Right lobe of liver (tissue), 6 donors: ENCODE results near the gene SYPL1. TPM values are rescaled to one million over a fixed set of nuclear protein-coding genes. Genes with fewer than 3 reads are reported as not detected.
A peak's percentile ranks its signal among the peaks of the same experiment; 100 is the strongest.

Experiments used
- ATAC-seq, 4 donors: fragments of 200-7000 bp; cut with Tn5 transposase; one replicate each; pipeline ENCODE4 v1.9.1; 2020; ENCODE audit warnings: mild to moderate bottlenecking in 4 of 4, moderate library complexity in 4 of 4
- DNase-seq, 3 donors: peaks; one replicate each; pipeline ENCODE4 v3.0.0-alpha.2; 2020
- H3K27ac ChIP-seq, 3 donors: fragments of 200-600 bp; one replicate each; pipeline ENCODE4 v1.8.0; 2022
- H3K27me3 ChIP-seq, 2 donors: fragments of 200-600 bp; one replicate each; pipeline ENCODE4 v1.8.0; 2022
- H3K36me3 ChIP-seq, 4 donors: fragments of 200-600 bp; sonication (generic) in 1 of 4; one replicate each; pipeline versions ENCODE4 v1.5.1 to v1.8.0; 2017 to 2022; ENCODE audit warnings: control low read depth in 1 of 4
- H3K4me1 ChIP-seq, 4 donors: fragments of 200-600 bp; sonication (generic) in 1 of 4; one replicate each; pipeline versions ENCODE4 v1.5.1 to v1.8.0; 2017 to 2022; ENCODE audit warnings: control low read depth in 1 of 4
- H3K4me3 ChIP-seq, 3 donors: fragments of 200-600 bp; one replicate each; pipeline ENCODE4 v1.8.0; 2022
- H3K9me3 ChIP-seq, 4 donors: fragments of 200-600 bp; sonication (generic) in 1 of 4; one replicate each; pipeline versions ENCODE4 v1.5.1 to v1.8.0; 2017 to 2022; ENCODE audit warnings: control low read depth in 1 of 4
- POLR2A ChIP-seq: fragments of 450-650 bp; IDR thresholded peaks from one replicate; pipeline ENCODE4 v1.6.1; 2017; ENCODE audit warnings: antibody characterized with exemption, mild to moderate bottlenecking
- WGBS: methylation state at CpG from one replicate; pipeline ENCODE4 v1.1.6; 2018; ENCODE audit warnings: low coverage, low lambda C conversion rate; ENCODE audit not compliant: insufficient coverage; ENCODE audit errors: missing lambda C conversion rate; 5-methylcytosine and 5-hydroxymethylcytosine counted together
- intact Hi-C, 2 donors: fragments of 100-400 bp; cut with DNase I; formaldehyde crosslinking; loops; one replicate each; pipeline versions ENCODE4 v1.11.2 to v1.14.1; 2022
- total RNA-seq, 6 experiments: library from RNA; depleted of rRNA in 2 of 6; stranded (reverse); fragments of >200 nt in 2 of 6; fragmentation: NEBNext Ultra II Directional in 3 of 6; extraction: Animal tissue kit (Norgen Biotek cat#: 25700) in 3 of 6; gene quantifications; one replicate each; pipeline versions ENCODE4 v1.1.0 to v1.2.4, GENCODE V29; 2016 to 2023
- TF ChIP-seq, protein P1 (sequence below), 4 donors: fragments of 200-600 bp in 3 of 4; fragments of 450-650 bp in 1 of 4; IDR thresholded peaks; one replicate each; pipeline versions ENCODE4 v1.5.1 to v1.8.0; 2016 to 2022; ENCODE audit warnings: antibody characterized with exemption in 4 of 4, mild to moderate bottlenecking in 2 of 4
- donor health status: DM: no; HTN: yes; CAD: no.
- donor health status: DM: no; HTN: no; CAD: no.
- donor health status: DM: no; HTN: no; CAD: no.
- donor health status: DM: no; HTN: yes; CAD: no.
- donor health status: DM: no; HTN: yes; CAD: no.

SYPL1 gene
- total RNA-seq, 6 experiments from 2014 or later: 29.5 to 43.0 (median 37.1) TPM

DNA sequence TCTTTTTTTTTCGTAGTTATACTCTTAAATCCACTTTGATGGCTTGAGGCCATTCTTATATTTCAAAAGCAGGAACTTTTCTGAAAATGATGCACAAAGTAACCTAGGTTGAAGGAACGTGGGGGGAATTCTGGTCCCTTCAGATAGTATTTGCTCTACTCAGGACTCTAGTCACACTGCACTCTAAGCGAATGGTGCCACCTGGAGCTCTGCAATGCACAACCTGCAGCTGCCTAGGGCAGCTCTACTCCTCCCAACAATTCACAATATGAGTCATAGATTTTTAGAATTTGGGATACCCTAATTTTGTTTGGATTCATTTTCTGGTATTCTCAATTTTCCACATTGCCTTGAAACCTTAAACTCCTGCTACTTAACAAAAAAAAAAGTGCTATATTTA is 17.3 kb downstream of the SYPL1 start:
- Histone ChIP-seq H3K9me3 (no peaks in the 10 kb centered on the region), H3K4me1 (peaks cover 0 to 12% (median 4%) of the 10 kb centered on the region in 4 donors), H3K27ac (no peak overlapping the region), H3K4me3 (no peak overlapping the region), H3K27me3 (no peaks in the 10 kb centered on the region), H3K36me3 (peaks cover 0 to 37% (median 6%) of the 10 kb centered on the region in 4 donors)
- 95% methylated on average over 2 of the region's 3 CpGs for WGBS
- ATAC-seq: no peak
- intact Hi-C loops: no loop called here
- TF ChIP-seq, protein P1, sequence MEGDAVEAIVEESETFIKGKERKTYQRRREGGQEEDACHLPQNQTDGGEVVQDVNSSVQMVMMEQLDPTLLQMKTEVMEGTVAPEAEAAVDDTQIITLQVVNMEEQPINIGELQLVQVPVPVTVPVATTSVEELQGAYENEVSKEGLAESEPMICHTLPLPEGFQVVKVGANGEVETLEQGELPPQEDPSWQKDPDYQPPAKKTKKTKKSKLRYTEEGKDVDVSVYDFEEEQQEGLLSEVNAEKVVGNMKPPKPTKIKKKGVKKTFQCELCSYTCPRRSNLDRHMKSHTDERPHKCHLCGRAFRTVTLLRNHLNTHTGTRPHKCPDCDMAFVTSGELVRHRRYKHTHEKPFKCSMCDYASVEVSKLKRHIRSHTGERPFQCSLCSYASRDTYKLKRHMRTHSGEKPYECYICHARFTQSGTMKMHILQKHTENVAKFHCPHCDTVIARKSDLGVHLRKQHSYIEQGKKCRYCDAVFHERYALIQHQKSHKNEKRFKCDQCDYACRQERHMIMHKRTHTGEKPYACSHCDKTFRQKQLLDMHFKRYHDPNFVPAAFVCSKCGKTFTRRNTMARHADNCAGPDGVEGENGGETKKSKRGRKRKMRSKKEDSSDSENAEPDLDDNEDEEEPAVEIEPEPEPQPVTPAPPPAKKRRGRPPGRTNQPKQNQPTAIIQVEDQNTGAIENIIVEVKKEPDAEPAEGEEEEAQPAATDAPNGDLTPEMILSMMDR (IDR thresholded peaks at IDR 0.05): peak in 1 of 4 donors; percentile 12
- no peak for TF ChIP-seq POLR2A
- no peak for DNase-seq

DNA sequence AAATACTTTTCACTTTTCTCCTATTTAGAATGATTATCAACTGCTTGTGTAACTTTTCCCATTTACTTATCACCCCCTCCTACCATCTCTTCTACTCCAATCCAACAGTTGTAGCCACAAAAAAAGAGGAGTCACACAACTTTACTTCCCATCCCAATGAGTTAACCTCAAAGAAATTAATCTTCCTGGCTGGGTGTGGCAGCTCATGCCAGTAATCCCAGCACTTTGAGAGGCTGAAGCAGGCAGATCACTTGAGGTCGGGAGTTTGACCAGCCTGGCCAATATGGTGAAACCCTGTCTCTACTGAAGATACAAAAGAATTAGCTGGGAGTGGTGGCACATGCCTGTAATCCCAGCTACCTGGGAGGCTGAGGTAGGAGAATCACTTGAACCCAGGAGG is 19.9 kb downstream of the SYPL1 start:
- H3K4me3 ChIP-seq: no peak overlapping the region
- no peaks in the 10 kb centered on the region for H3K9me3 ChIP-seq
- intact Hi-C loops: no loop called here
- H3K36me3 ChIP-seq: peaks cover 0 to 37% (median 6%) of the 10 kb centered on the region in 4 donors
- no peak overlapping the region for H3K27ac ChIP-seq
- no peaks in the 10 kb centered on the region for H3K27me3 ChIP-seq
- no peaks in the 10 kb centered on the region for H3K4me1 ChIP-seq
- 89% methylated on average over 1 of the region's 1 CpG for WGBS
- TF ChIP-seq, protein P1 (IDR thresholded peaks at IDR 0.05): no peak
- TF ChIP-seq POLR2A: no peak
- ATAC-seq (no peak), DNase-seq (no peak)

DNA sequence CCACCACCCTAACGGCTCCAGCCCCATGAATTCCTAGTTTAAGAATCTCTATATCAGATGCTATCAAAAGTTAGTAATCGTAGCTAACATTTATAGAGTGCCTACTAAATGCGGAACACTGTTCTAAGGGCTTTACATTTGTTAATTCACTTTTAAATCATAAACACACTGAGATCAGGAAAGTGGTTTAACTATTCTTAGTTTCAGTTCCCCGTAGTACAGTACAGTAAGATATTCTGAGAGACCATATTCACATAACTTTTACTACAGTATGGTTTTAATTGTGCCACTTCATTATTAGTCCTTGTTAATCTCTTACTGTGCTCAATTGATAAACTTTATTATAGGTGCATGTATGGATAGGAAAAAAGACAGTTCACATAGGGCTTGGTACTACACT is 22.5 kb downstream of the SYPL1 start:
- DNase-seq: no peak
- TF ChIP-seq, protein P1 (IDR thresholded peaks at IDR 0.05): no peak
- TF ChIP-seq POLR2A: no peak
- no peaks in the 10 kb centered on the region for H3K9me3 ChIP-seq
- intact Hi-C loops: no loop called here
- no peaks in the 10 kb centered on the region for H3K4me1 ChIP-seq
- H3K27ac ChIP-seq: no peak overlapping the region
- WGBS: 79% methylated on average over 4 of the region's 4 CpGs
- H3K27me3 ChIP-seq: no peaks in the 10 kb centered on the region
- no peak overlapping the region for H3K4me3 ChIP-seq
- peaks cover 0 to 24% (median 6%) of the 10 kb centered on the region in 4 donors for H3K36me3 ChIP-seq
- no peak for ATAC-seq

DNA sequence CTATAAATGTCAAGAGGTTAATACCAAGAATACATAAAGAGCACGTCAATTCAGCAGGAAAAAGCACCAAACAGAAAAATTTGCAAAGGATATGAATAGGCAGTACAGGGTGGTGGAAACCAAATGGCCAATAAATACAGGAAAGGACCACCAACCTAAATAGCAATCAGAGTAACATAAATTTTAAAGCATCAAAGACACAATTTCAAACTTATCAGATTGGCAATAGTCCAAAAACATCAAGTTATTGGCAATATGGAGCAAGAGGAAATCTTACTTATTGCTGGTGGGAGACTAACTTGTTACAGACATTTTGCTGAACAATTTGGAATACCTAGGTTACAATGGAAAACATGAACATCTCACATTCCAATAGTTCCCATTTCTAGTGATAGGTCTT is 24.1 kb downstream of the SYPL1 start:
- Histone ChIP-seq H3K9me3 (no peaks in the 10 kb centered on the region), H3K27ac (no peak overlapping the region), H3K27me3 (no peaks in the 10 kb centered on the region), H3K36me3 (peaks cover 0 to 24% (median 6%) of the 10 kb centered on the region in 4 donors), H3K4me1 (no peaks in the 10 kb centered on the region), H3K4me3 (no peak overlapping the region)
- ATAC-seq (no peak), DNase-seq (no peak)
- TF ChIP-seq, protein P1 (IDR thresholded peaks at IDR 0.05): no peak
- no peak for TF ChIP-seq POLR2A
- 100% methylated on average over 1 of the region's 1 CpG for WGBS
- intact Hi-C loops: no loop called here

DNA sequence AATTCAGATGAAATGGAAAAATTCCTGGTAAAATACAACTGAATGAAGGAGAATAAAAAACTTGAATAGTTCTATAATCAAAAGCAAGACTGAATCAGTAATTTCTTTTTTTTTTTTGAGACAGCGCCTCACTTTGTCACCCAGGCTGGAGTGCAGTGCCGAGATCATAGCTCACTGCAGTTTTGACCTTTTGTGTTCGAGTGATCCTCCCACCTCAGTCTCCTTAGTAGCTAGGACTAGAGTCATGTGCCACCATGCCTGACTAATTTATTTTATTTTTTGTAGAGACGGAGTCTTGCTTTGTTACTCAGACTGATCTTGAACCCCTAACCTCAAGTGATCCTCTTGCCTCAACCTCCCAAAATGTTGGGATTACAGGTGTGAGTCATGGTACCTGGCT is 26.1 kb downstream of the SYPL1 start:
- Histone ChIP-seq H3K27ac (no peak overlapping the region), H3K36me3 (peaks cover 0 to 7% (median 3%) of the 10 kb centered on the region in 4 donors), H3K9me3 (no peaks in the 10 kb centered on the region), H3K4me1 (no peaks in the 10 kb centered on the region), H3K4me3 (no peak overlapping the region), H3K27me3 (no peaks in the 10 kb centered on the region)
- 82% methylated on average over 4 of the region's 4 CpGs for WGBS
- intact Hi-C loops: no loop called here
- TF ChIP-seq, protein P1 (IDR thresholded peaks at IDR 0.05): no peak
- TF ChIP-seq POLR2A: no peak
- DNase-seq (no peak), ATAC-seq (no peak)
